Fibroblast of upper back skin (primary cell): ENCODE results near the gene MIF4GD.
"Not testable (repeated sequence)": the region's sequence is repeated elsewhere in the genome, so short reads cannot be mapped to it uniquely, and the experiment has no call there.

Experiments used
- DNase-seq: peaks from one replicate; pipeline ENCODE4 v3.0.0-alpha.2; 2013

The MIF4GD gene

DNA sequence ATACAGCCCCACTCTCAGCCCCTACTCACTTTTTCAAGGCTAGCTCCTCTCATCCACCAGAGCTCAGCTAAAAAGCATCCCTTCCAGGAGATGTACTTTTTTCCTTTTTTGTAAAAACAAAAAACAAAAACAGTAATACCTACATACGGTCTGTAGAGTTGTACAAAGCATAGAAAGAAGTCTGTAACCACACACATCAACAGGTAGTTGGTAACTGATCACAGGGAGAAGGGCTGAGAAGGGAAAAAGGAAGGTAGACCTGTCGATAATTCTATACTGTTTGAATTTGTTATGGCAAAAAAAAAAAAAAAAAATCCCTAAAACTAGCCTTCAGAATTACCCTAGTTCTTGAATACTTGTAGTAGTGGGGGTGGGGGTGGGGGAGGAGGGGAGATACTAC is 17.3 kb upstream of the MIF4GD start:
- no peak for DNase-seq

DNA sequence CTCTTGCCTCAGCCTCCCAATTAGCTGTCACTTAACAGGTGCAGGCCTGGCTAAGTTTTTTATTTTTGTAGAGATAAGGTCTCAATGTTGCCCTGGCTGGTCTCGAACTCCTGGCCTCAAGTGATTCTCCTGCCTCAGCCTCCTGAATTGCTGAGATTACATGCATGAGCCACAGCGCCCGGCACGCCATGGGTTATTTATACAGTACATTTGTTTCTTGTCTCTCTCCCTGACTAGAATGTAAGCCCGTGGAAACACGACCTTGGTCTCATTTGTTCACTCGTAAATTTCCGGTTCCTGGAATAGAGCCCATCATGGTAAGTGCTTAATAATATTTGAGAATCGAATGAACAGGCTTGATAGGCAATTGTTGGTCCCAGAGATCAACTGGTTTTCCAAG is 16.2 kb upstream of the MIF4GD start:
- no peak for DNase-seq

DNA sequence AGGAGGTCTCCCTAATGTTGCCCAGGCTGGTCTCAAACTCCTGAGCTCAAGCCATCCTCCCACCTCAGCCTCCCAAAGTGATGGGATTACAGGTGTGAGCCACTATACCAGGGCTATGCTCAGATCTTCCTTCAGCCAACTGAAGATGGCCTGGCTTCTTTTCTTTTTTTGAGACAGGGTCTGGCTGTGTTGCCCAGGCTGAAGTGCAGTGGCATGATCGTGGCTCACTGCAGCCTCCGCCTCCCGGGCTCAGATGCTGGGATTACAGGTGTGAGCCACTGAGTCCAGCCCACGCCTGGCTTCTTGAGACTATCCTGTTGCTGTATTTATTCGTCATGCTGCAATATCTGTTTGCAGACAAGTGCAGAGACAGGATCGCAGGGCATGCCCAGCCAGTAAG is 14.1 kb upstream of the MIF4GD start:
- DNase-seq = no peak

DNA sequence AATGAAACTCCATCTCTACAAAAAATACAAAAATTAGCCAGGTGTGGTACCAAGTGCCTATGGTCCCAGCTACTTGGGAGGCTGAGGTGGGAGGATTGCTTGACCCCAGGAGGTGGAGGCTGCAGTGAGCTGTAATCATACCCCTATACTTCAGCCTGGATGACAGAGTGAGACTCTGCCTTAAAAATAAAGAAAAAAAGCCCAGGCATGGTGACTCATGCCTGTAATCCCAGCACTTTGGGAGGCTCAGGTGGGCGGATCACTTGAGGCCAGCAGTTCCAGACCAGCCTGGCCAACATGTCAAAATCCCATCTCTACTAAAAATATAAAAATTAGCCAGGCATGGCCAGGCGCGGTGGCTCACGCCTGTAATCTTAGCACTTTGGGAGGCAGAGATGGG is 9.2 kb upstream of the MIF4GD start:
- DNase-seq = not testable (repeated sequence)

DNA sequence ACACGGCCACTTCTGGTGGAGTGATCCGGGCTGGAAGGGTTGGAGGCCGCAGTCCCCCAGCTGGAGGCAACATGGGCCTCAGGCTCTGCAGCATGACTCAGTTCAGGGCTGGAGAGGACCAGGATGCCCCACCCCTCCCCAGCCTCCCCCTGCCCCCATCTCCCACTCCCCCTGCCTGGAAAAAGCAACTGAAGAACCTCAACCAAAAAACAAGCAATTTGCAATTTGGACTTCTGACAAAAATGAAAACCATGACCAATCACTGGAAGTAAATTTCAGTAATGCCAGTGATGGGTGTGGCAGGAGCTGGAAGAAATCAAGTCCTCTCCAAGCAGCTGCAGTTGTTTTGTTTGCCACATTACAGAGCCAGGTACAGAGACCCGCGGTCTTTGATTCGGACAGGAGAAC is 6.6 kb upstream of the MIF4GD start:
- peak; percentile 64 for DNase-seq

DNA sequence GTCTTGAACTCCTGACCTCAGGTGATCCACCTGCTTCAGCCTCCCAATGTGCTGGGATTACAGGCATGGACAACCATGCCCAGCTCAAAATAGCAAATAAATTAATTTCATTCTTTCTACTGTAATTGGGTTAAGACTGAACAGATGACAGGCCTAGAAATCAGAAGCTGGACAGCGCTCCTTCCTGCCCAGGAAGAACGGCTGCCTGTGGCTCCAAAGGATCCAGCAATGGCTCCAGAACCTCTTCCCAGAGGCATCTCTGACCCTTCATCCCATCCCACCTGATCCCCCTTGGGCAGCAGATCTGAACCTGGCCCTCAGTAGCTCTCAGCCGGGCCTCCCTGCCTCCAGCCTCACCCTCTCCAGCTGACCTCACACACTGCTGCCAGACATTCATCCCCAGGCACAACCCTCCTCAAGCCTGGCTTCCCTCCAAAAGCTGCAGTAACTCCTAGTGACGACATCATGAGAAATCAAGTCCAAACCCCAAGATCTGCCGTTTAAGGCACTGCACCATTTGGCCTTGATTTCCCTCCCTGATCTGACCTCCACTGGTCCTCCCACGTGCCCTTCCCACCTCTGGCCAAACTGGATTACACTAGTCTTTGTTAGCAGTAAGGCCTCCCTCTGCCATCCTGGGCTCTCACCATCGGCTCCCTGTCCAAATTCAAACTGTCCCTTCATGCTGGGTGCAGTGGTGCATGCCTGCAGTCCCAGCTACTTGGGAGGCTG is 3.1 kb upstream of the MIF4GD start:
- DNase-seq = peak; percentile 65

DNA sequence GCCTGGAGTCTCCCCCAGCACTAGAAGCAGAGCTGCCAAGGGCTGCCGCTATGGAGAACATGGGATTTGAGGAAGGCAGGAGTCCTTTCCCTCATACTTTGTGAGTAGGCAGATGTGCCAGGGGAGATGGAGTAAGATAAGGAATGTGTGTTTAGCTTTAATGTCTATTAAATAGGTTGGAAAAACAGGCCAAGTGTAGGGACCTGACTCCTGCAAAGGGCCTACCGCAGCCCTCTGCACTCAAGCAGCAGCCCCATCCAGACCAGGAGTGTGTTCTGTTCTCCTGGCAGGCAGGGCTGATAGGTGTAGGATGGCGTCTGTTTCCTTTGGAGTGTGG is 1.8 kb upstream of the MIF4GD start:
- no peak for DNase-seq

DNA sequence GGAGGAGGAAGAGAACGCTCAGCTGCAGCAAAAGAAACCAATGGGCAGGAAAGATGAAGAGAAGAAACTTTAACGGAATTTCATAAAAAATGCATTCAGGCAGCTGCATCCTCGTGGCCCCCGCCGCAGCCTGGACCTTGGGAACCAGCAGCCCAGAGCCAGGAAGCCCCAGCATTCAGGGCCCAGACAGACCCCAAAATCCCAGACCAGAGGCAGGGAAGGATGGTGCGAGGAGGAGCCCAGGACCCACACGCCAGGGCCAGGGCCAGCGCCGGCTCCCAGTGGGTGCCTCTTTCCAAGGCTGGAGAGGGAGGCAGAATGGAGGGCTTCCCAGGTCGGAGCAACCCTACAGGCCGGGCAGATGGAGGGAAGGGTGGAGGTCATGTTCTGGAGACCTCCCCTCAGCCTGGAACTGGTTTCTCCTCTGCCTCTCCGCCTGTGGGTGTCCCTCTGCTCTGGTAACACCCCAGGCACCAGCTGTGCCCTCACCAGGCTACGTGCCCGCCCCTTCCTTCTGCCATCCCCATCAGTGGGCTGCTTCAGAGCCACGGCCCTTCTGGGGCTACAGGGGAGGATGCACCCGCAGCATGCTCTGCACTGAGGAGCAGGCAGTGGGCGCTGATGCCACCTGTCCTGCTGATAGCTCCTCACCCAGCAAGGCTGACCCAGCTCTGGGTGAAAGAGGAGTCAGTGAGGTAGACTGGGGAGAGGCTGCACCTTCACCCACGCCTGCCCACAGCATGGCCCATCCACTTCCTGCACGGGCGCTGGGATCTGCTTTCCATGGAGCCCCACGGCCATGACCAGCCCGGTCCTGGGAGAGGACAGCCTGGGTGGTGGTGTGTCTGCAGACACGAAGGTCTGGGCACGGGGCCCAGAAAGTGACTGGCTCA is 1.2 kb upstream of the MIF4GD start:
- peak; percentile 20 for DNase-seq

DNA sequence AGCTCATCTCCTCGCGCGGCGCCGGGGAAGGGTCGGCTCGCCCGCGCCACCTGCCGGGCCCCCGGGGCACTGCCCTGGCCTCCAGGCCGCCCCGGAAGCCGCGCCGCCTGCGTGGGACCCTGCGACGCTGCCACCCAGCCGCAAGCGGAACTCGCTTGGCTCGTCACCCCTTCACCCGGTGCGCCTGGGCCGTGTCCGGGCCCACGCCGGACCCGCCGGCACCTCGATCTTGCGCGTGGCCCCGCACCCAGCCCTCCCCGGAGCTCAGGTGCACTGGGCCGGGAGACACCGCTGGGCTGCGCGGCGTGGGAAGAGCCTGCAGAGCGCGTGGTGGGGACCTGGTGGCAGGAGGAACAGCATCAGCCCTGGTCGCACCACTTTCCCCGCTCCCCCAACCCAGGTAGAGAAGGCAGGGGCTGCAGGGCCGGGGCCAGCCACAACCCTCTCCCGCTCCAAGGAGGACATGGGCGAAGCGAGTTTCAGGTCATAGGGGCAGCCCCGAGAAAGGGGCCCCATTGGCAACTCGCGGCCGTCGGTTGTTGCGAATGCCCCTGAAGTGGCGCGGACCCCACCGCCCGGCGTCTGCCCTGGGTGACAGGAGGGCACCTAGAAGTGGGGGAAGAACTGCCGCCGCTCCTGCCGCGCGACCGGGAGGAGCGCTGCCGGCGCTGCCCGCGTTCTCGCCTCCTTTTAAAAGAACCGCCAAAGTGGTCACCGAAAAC is 363 bp upstream of the MIF4GD start:
- DNase-seq = peak; percentile 53

DNA sequence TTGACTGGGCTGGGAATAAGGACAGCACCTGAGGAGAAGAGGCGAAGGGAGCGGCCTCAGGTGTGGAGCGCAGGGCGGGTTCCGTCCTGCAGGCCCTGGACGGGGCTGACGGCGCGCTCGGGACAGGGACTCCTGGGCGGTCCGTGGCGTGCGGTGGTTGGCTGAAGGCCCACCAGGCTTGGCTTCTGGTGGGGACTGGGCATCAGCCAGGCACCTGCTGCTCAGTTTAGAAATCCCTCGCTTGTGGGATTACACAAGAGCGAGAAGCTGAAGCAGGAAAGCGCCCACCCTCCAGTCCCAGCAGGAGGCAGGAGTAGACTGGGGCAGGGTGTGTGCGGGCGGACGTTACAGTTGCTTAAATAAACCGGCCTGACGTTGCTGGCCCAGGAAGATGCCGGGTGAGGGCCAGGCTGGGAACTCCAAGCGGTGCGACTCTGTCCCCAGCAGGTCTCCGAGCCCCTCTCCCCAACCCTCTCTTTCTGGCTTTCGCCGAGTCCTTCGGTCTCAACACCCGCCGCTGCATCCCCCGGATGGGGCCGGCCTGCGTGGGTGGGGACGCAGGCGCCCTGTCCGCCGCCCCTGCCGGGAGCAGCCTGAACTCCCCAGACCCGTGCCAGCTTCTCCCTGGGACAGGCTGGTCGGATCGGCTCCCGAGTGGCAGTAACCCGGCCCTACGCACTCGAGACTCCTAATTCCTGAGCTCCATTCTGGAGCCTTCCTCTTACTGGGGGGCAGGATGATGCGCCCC is 639 bp downstream of the MIF4GD start:
- peak; percentile 60 for DNase-seq

DNA sequence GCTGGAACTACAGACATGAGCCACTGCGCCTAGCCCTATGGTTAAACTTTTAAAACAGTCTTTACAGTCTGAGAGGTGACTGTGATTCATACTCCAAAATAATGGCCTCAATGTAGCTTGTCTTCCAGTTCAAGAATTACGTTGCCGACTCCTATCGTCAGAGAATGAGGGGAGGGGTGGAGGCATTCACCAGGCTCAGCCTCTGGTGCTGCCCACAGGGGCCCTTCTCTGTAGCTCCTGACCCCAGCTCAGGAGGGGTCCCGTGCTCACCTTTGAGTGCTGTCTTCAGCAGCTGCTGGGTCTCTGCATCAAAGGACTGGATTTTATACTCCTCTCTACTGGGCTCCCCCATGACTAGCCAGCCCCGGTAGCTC is 1.2 kb downstream of the MIF4GD start:
- DNase-seq = no peak

DNA sequence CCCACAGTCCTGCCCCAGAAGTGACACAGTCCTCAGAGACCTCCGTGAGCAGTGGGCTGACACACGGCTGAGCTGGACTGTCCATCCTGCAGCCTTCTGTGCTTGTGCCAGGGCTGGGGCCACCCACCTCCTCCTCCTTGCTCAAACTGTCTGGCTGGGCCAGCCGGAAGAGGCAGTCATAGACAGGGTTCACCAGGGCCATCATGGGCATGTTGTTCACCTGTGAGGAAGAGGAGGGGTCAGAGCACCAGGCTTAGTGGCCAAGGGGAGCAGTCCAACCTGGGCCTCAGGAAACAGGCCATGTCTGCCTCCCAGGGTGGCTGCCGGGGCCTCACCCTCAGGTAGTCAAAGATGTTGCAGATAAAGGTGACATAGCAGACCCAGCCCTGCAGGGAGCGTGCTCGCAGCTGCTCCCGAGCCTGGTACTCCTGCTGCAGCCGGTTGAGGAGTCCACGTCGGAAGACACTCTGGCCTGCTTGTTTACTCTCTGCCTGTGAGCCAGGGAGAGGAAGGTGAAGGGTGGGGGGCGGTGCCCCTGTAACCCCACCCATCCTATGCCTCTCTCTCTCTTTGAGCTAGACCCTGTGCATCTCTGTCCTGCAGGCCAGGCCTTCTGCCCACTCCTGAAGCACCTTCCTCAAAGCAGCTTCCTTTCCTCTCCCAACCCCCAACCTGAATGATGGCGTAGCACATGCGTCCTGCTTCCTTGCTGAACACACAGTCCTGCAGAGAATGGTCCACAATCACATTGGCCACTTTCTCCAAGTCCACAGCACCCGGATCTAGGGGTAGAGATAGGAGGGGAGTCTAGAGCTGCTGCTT is 3.4 kb downstream of the MIF4GD start:
- DNase-seq = no peak

DNA sequence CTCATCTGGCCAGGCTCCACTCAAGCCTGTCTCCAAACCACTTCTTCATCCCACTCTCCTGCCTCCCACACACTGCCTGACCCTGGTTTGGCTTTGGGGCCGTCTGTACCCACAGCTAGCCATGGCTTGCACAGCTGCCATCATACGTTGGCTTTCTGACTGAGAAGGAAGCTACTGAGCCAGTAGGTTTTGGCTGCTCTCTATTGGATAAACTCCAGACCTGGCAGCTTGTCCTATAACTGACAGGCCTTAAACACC is 3.9 kb downstream of the MIF4GD start:
- DNase-seq = no peak

DNA sequence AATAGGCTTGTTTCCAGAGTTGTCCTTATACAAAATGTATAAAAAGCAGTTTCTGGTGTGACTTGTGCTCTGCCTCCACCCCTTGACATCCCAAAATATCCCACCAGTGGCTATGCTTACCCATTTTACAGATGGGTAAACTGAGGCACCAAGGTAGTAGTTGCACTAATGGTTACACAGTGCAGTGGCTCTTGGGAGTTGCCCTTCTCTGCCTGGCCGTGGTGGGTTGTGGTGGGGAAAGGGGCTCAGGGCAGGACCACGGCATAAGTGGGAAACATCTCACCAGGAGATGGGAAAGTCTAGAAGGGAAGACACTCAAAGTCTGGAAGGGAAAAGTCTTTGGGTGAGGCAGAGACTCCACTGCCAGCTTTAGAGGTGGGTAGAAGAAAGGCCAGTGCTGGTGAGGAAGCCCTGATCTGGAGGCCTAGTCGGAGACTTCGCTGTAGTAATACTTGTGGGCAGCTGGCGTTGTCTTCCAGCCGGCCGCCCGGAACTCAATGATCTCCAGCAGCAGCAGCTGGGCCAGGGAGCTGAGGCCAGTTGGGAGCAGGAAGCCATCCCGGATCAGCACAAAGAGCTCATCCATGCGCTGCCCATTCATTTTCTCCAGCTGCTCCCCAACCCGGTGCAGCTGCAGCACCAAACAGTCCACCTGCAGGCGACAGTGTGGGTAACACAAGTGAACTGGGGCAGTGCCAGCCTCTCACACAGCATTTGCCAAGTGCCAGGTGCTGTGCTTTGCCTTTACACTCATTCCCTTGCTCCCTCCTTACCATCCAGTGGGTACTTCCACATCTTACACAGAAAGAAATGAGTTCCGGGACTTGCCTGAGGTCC is 4.5 kb downstream of the MIF4GD start:
- DNase-seq = no peak

DNA sequence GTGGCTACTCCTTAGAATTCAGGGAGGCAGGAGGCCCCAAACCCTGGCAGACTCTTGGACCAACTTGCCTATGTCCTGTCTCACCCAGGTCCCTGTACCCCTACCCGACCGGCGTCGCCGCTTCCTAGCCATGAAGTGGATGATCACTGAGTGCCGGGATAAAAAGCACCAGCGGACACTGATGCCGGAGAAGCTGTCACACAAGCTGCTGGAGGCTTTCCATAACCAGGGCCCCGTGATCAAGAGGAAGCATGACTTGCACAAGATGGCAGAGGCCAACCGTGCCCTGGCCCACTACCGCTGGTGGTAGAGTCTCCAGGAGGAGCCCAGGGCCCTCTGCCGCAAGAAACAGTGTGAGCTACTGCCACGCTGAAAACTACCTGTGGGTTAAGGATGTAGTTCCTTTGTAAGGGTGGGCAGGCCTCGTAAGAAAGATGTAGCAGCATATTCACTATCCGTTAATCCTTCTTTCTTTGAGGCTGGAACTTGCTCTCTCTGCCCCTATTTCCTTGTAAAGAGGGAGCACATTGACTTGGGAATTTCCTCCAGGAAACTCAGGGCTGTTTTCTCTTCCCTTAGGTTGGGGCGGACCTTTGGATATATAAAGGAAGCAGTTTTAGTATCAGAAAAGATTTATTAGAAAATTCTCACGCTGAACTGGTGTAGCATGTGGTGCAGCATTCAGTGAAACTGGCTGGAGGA is 5.3 kb downstream of the MIF4GD start:
- no peak for DNase-seq

DNA sequence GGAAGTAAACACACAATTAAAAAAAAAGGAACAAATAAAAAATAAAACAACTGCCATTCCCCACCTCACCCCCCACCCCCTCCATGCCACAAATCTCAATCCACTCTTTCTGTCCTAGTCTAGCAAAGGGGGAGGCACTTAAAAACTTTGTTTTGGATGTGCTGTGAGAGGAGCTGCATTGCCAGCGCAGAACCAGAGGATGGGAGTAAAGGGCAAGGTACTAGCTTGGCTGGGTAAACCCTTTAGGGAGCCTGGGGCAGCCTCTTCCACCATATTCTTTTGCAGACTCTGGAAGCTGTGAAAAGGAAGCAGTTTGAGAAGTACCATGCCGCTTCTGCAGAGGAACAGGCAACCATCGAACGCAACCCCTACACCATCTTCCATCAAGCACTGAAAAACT is 8.0 kb downstream of the MIF4GD start:
- no peak for DNase-seq

DNA sequence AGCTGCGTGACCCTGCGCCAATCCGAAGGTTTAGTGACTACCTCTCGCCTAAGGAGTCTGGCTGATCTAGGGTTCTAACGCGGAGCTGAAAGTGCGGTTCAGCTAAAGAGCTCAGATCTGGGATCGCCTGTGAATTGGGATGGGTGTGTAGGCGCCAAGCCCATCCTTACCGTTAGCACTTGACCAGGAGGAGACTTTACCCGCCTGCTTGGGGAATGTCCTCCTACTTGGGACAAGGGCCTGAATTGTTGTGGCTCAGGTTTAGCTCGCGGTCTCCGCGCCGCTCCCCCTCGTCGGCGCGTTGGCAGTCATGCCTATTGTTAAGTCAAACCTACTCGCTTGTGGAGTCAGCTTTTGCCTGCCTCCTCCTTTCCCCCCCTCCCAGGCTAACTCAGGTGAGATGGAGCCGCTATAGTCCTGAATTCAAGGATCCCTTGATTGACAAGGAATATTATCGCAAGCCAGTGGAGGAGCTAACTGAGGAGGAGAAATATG is 8.9 kb downstream of the MIF4GD start:
- DNase-seq = peak; percentile 14

DNA sequence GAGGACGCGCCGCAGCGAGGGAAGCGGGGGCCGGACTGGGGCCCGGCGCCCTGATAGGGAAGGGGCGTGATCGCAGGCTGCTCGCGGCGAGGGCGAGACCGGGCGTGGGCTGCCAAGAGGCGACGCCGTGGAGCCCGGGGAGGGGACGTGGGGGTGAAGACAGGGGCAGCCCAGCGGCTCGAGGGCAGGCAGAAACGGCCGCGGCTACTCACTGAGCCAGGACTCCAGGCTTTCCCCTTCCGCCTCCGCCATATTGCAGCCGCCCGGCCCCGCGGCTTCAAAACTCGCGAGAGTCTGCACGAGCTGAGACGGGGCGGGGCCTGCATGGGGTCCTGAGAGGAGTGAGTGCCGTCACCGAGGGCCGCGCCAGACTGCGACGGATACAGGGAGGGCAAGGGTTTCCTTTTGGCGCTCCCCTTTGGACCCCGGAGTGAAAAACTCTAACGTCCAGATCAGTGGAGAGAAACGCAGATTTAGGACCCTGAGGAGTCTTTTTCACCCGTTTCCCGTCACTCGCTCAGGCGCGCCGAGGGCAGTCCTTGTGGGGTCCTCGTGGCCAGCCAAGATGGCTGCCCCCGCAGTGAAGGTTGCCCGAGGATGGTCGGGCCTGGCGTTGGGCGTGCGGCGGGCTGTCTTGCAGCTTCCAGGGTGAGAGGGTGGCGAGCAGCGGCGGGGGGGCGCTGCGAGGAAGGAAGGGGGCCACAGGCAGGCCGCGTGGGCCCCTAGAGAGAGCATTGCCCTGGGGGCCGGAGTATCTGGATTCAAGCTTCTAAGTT is 9.5 kb downstream of the MIF4GD start, which contains the start of the genes GGA3 and MRPS7:
TSS of gene GGA3 (minus strand) at position 271 of the 776 bp plus-strand sequence. CDS start at position 252, 19 bp downstream.
TSS of gene MRPS7 (plus strand) at position 544 of the 776 bp plus-strand sequence. CDS start at position 566, 22 bp downstream.
- peak; percentile 93 for DNase-seq

DNA sequence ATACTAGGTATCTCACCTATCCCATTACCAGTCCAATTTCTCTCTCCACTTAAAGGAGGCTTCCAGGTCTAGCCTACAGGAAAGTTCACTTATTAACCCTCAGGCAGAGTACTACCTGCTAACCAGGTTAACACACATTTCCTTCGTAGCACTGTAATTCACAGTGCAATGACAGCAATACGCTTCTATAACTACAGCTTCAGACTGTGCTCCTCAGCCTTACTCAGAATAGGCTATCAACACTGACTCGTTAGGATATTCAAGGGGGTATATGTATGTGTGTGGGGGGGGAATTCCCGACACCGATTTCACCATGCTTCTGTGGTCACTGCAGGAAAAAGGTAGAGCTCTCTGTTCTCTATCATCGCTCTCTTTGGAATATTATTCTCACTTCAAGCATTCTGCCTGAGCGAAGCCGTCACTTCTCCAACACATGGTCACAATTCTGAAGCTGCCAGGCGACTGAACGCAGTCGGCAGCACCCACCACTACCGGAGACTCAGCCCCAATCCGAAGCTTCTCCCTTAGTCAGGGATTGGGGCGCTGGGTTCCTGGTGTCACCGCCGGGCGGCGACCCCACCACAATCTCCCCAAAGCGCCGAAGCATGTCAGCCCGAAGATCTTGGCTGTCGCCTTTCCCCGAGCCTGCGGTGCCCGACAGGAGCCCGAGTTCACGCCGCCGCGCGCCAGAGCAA is 10.2 kb downstream of the MIF4GD start:
- DNase-seq = no peak
